Cardiac muscle cell (in vitro differentiated cells and primary cell): ENCODE data around the gene FAM117A. TPM values are rescaled to one million over a fixed set of nuclear protein-coding genes. Genes with fewer than 3 reads are reported as not detected.
"Not testable (repeated sequence)": the region's sequence is repeated elsewhere in the genome, so short reads cannot be mapped to it uniquely, and the experiment has no call there.

Source experiments
- DNase-seq, 2 donors: peaks; one replicate each; pipeline versions ENCODE4 v3.0.0 to v3.0.0-alpha.2; 2010 to 2017; ENCODE audit warnings: low read depth in 1 of 2, low spot score in 1 of 2
- H3K27ac ChIP-seq: fragments of 200-600 bp; sonication (generic); 2 replicates; pipeline ENCODE4 v1.5.1; 2016
- H3K27me3 ChIP-seq: fragments of 200-600 bp; sonication (generic); 2 replicates; pipeline ENCODE4 v1.6.0; 2016; ENCODE audit warnings: control low read depth
- H3K36me3 ChIP-seq: fragments of 200-600 bp; sonication (generic); 2 replicates; pipeline ENCODE4 v1.5.1; 2016; ENCODE audit warnings: control low read depth
- H3K4me1 ChIP-seq: fragments of 200-600 bp; sonication (generic); 2 replicates; pipeline ENCODE4 v1.8.1; 2017; ENCODE audit warnings: low read depth, mild to moderate bottlenecking, mixed run types
- H3K4me3 ChIP-seq: fragments of 200-600 bp; sonication (generic); 2 replicates; pipeline ENCODE4 v1.5.1; 2016; ENCODE audit warnings: mild to moderate bottlenecking
- H3K9me3 ChIP-seq: fragments of 200-600 bp; sonication (generic); 2 replicates; pipeline ENCODE4 v1.5.1; 2017; ENCODE audit warnings: low read depth, mild to moderate bottlenecking, control low read depth
- polyA plus RNA-seq: library from polyadenylated mRNA; unstranded; fragments of >200 nt; fragmentation: Nextera tagmentation; extraction: Ambion mirVana; gene quantifications from 2 replicates; pipeline ENCODE4 v1.2.1, GENCODE V29; 2016
- total RNA-seq: library from RNA; depleted of rRNA; stranded (reverse); fragments of >200 nt; gene quantifications from 2 replicates; pipeline ENCODE4 v1.2.3, GENCODE V29; 2016
- TF ChIP-seq, protein P1 (sequence below): IDR thresholded peaks from 2 replicates; pipeline ENCODE4 v1.5.1; 2012; ENCODE audit warnings: low read depth, mild to moderate bottlenecking, low read length

FAM117A gene
- total and polyA plus RNA-seq, 2 experiments from 2014 or later, result 21.8 to 30.9 TPM

DNA sequence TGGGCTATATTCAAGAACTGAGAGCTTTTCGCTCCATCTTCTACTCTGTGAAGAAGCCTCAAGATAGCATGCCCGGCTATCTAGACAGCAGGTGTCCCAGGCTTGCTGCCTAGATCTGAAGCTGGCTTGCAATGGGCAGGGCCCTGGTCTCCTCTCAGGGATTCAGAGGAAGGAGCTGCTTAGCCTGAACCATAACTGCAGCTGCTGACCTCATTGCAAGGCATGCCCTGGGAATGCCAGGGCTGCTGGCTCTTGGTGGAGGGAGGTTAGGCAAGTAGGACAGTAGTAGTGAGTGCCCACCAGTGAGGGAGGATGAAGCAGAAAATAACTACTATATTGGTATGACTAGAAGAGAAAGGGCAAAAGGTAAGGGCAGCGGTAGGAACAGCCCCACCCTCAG, 34.9 kb downstream of the FAM117A start:
- Histone ChIP-seq H3K4me3 (no peak overlapping the region), H3K27me3 (no peaks in the 10 kb centered on the region), H3K9me3 (no peaks in the 10 kb centered on the region), H3K36me3 (no peaks in the 10 kb centered on the region), H3K4me1 (no peaks in the 10 kb centered on the region), H3K27ac (no peak overlapping the region)
- no peak for DNase-seq
- TF ChIP-seq, protein P1, sequence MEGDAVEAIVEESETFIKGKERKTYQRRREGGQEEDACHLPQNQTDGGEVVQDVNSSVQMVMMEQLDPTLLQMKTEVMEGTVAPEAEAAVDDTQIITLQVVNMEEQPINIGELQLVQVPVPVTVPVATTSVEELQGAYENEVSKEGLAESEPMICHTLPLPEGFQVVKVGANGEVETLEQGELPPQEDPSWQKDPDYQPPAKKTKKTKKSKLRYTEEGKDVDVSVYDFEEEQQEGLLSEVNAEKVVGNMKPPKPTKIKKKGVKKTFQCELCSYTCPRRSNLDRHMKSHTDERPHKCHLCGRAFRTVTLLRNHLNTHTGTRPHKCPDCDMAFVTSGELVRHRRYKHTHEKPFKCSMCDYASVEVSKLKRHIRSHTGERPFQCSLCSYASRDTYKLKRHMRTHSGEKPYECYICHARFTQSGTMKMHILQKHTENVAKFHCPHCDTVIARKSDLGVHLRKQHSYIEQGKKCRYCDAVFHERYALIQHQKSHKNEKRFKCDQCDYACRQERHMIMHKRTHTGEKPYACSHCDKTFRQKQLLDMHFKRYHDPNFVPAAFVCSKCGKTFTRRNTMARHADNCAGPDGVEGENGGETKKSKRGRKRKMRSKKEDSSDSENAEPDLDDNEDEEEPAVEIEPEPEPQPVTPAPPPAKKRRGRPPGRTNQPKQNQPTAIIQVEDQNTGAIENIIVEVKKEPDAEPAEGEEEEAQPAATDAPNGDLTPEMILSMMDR, result no peak

DNA sequence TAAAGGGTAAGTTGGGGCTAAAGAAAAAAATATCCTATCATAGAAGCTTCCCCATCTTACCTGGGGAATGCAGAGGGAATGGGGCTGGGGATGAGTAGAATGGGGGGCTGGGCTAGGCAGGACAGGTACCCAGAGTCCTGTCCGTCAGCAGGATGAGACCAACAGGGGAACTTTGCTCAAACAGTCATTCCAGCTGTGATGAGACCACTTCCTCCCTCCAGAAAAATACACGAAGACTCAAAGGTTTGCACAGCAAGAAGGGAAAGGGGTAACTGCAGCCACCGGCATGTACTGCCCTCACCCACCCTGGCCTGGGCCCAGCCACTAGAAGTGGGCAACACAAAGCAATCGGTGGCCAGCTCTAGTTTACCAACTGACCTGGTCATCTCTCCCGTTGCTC, 35.5 kb downstream of the FAM117A start:
- Histone ChIP-seq H3K27ac (no peak overlapping the region), H3K4me1 (peaks cover 3% of the 10 kb centered on the region), H3K36me3 (no peaks in the 10 kb centered on the region), H3K27me3 (no peaks in the 10 kb centered on the region), H3K9me3 (no peaks in the 10 kb centered on the region), H3K4me3 (no peak overlapping the region)
- TF ChIP-seq, protein P1, result no peak
- DNase-seq, result no peak

DNA sequence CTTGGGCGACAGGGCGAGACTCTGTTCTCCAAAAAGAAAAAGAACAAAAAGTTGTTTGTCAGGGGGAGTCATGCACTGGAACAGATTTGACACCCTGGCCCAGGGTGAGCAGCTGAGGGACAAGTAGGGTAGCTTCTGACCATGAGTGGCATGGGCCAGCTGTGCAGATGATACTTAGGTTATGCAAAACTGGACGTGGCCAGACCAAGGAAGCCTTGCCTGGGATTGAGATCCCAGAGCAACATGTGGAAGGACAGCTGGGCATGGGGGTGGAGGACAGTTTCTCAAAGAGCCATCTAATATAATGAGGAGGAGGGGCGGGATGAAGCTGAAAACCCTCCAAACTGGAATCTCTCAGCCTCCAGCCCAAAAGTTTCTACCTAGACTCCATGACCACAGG, 36.6 kb downstream of the FAM117A start:
- Histone ChIP-seq H3K4me3 (no peak overlapping the region), H3K36me3 (no peaks in the 10 kb centered on the region), H3K9me3 (no peaks in the 10 kb centered on the region), H3K27me3 (no peaks in the 10 kb centered on the region), H3K27ac (no peak overlapping the region), H3K4me1 (peaks cover 9% of the 10 kb centered on the region)
- TF ChIP-seq, protein P1, result no peak
- DNase-seq, result no peak

DNA sequence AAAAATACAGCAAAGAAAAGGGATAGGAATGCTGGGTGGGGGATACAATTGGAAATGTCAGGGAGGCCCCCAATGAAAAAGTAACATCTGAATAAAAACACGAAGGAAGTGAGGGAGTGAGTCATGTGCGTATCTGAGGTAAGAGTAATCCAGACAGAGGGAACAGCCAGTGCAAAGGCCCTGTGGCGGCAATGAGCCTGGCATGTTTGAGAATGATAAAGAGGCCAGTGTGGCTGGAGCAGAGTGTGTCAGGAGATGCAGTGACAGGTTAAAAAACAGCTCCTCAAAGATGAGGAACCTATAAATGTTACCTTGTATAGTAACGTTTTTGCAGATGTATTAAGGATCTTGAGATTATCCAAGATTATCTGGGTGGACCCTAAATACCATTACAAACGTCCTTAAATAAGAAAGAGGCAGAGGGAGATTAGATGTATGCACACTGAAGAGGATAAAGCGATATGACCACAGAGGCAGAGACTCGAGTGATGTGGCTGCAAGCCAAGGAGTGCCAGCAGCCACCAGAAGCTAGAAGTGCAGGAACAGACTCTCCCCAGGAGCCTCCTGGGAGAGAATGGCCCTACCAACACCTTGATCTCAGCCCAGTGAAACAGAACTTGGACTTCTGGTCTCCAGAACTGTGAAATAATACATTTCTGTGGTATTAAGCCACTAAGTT, 38.3 kb downstream of the FAM117A start:
- peaks cover 5% of the 10 kb centered on the region for H3K36me3 ChIP-seq
- TF ChIP-seq, protein P1, result no peak
- no peaks in the 10 kb centered on the region for H3K27me3 ChIP-seq
- no peaks in the 10 kb centered on the region for H3K9me3 ChIP-seq
- H3K27ac ChIP-seq, result no peak overlapping the region
- H3K4me3 ChIP-seq, result no peak overlapping the region
- peaks cover 9% of the 10 kb centered on the region for H3K4me1 ChIP-seq
- DNase-seq, result no peak

DNA sequence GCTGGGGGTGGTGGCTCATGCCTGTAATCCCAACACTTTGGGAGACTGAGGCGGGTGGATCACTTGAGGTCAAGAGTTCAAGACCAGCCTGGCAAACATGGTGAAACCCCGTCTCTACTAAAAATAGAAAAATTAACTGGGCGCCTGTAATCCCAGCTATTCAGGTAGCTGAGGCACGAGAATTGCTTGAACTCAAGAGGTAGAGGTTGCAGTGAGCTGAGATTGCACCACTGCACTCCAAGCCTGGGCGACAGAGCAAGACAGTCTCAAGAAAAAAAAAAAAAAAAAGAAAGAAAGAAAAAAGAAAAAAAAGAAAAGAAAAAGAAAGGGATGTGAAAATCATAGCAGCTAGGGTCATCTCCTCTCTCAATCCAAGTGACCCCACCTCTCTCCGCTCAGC, 39.4 kb downstream of the FAM117A start:
- peak overlapping the region; percentile 80 for H3K27ac ChIP-seq
- H3K36me3 ChIP-seq, result peaks cover 12% of the 10 kb centered on the region
- H3K27me3 ChIP-seq, H3K9me3 ChIP-seq, H3K4me3 ChIP-seq, DNase-seq, H3K4me1 ChIP-seq: not testable (repeated sequence)

DNA sequence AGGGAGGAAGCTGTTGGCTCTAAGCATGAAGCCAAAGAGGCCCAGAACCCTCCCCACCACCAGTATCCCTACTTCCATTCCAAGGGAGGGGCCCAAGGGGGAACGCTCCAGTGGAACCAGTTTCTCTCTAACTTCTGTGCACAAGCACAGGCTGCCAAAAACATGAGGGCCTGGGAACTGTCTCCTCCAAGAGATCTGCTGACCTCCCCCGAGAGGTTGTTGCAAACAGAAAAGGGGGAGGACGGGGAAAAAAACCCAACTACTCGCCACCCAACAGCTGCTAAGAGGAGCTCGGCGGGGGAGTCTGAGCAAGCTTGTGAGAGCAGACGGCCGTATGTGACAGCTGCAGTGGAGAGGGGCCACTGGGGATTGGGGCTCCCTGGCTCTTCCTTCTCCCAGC, 40.5 kb downstream of the FAM117A start:
- no peak overlapping the region for H3K4me3 ChIP-seq
- peaks cover 15% of the 10 kb centered on the region for H3K36me3 ChIP-seq
- TF ChIP-seq, protein P1, result no peak
- H3K4me1 ChIP-seq, result peaks cover 9% of the 10 kb centered on the region
- no peaks in the 10 kb centered on the region for H3K27me3 ChIP-seq
- peak overlapping the region; percentile 80 for H3K27ac ChIP-seq
- peak; percentile 19 to 66 for DNase-seq
- H3K9me3 ChIP-seq, result no peaks in the 10 kb centered on the region
